ENCODE measurements around the gene FAH.

The FAH gene

GRCh38 chr15:80203361-80203885, 50.6 kb downstream of the FAH start:
- H3K4me3 ChIP-seq (ENCODE audit: control insufficient read depth, low read depth, low read length): no peak overlapping the region
- TF ChIP-seq CTCF (conservative IDR thresholded peaks at IDR 0.05; ENCODE audit: control insufficient read depth, insufficient read depth, low read depth, low read length): no peak
- DNase-seq (ENCODE audit: low read depth): no peak

- no peak for DNase-seq (ENCODE audit: low read depth)
- TF ChIP-seq CTCF (conservative IDR thresholded peaks at IDR 0.05; ENCODE audit: control insufficient read depth, insufficient read depth, low read depth, low read length): no peak
- H3K4me3 ChIP-seq (ENCODE audit: control insufficient read depth, low read depth, low read length): no peak overlapping the region
These were observed 51.4 kb downstream of the FAH start for GRCh38 chr15:80204231-80204630.

GRCh38 chr15:80207887-80208286, 55.1 kb downstream of the FAH start:
- TF ChIP-seq CTCF (conservative IDR thresholded peaks at IDR 0.05; ENCODE audit: control insufficient read depth, insufficient read depth, low read depth, low read length): no peak
- H3K4me3 ChIP-seq (ENCODE audit: control insufficient read depth, low read depth, low read length): no peak overlapping the region
- peak; percentile 11 for DNase-seq (ENCODE audit: low read depth)

GRCh38 chr15:80208758-80209734, 56.2 kb downstream of the FAH start:
- TF ChIP-seq CTCF (conservative IDR thresholded peaks at IDR 0.05; ENCODE audit: control insufficient read depth, insufficient read depth, low read depth, low read length): no peak
- no peak for DNase-seq (ENCODE audit: low read depth)
- no peak overlapping the region for H3K4me3 ChIP-seq (ENCODE audit: control insufficient read depth, low read depth, low read length)

GRCh38 chr15:80210611-80211573, 58.1 kb downstream of the FAH start:
- no peak overlapping the region for H3K4me3 ChIP-seq (ENCODE audit: control insufficient read depth, low read depth, low read length)
- TF ChIP-seq CTCF (conservative IDR thresholded peaks at IDR 0.05; ENCODE audit: control insufficient read depth, insufficient read depth, low read depth, low read length): no peak
- DNase-seq (ENCODE audit: low read depth): no peak

- no peak for TF ChIP-seq CTCF (conservative IDR thresholded peaks at IDR 0.05; ENCODE audit: control insufficient read depth, insufficient read depth, low read depth, low read length)
- DNase-seq (ENCODE audit: low read depth): no peak
- H3K4me3 ChIP-seq (ENCODE audit: control insufficient read depth, low read depth, low read length): no peak overlapping the region
These were observed 59.2 kb downstream of the FAH start for GRCh38 chr15:80211976-80212375.

Measured in fibroblast of mammary gland (primary cell).